CD4-positive, alpha-beta T cell (primary cell): ENCODE data around the gene ARHGAP10. TPM values are rescaled to one million over a fixed set of nuclear protein-coding genes. Genes with fewer than 3 reads are reported as not detected.

ENCODE experiments used
- ATAC-seq: fragments of 200-7000 bp; cut with Tn5 transposase; one replicate; pipeline ENCODE4 v1.10.0; 2022; ENCODE audit warnings: mild to moderate bottlenecking; ENCODE audit not compliant: poor library complexity
- CTCF ChIA-PET: fragments of 350-600 bp; sonication (Branson Sonifier 250); formaldehyde crosslinking; loops from one replicate; lab custom pipeline; 2021; ENCODE audit warnings: antibody characterized with exemption, inconsistent platforms; lab: Charles Lee
- POLR2A ChIA-PET: fragments of 350-600 bp; sonication (Branson Sonifier 250); formaldehyde crosslinking; loops from one replicate; lab custom pipeline; 2021; ENCODE audit warnings: antibody characterized with exemption, inconsistent platforms; lab: Charles Lee
- DNase-seq, 14 experiments: peaks; one replicate each; pipeline ENCODE4 v3.0.0-alpha.2; 2013 to 2020; ENCODE audit warnings: mixed read lengths in 2 of 14
- H3K27ac ChIP-seq, 2 donors: one replicate each; pipeline versions ENCODE4 v1.5.1 to v1.7.0; 2013; ENCODE audit warnings: low read length in 2 of 2, low read depth in 1 of 2, mild to moderate bottlenecking in 1 of 2
- H3K27me3 ChIP-seq, 2 experiments: 1 replicate in 1 of 2; 2 replicates in 1 of 2; pipeline versions ENCODE4 v1.6.1 to v1.7.0; 2013; ENCODE audit warnings: low read length in 2 of 2, control low read depth in 1 of 2, mild to moderate bottlenecking in 1 of 2, moderate library complexity in 1 of 2; ENCODE audit not compliant: insufficient read depth in 2 of 2, control insufficient read depth in 1 of 2
- H3K36me3 ChIP-seq: one replicate; pipeline ENCODE4 v1.6.1; 2013; ENCODE audit warnings: low read length, control low read depth; ENCODE audit not compliant: insufficient read depth
- H3K4me1 ChIP-seq: one replicate; pipeline ENCODE4 v1.6.1; 2013; ENCODE audit warnings: low read length, control low read depth; ENCODE audit not compliant: insufficient read depth
- H3K4me3 ChIP-seq: one replicate; pipeline ENCODE4 v1.5.1; 2013; ENCODE audit warnings: mild to moderate bottlenecking, low read length, moderate library complexity
- H3K9me3 ChIP-seq, 2 experiments: 1 replicate in 1 of 2; 2 replicates in 1 of 2; pipeline versions ENCODE4 v1.6.1 to v1.7.0; 2013; ENCODE audit warnings: low read length in 2 of 2, mild to moderate bottlenecking in 2 of 2, control low read depth in 1 of 2, moderate library complexity in 1 of 2; ENCODE audit not compliant: control insufficient read depth in 1 of 2, insufficient read depth in 1 of 2
- H3K27ac Mint-ChIP-seq: one replicate; pipeline ENCODE4 v1.8.0; 2020; ENCODE audit warnings: mixed read lengths
- H3K27me3 Mint-ChIP-seq: one replicate; pipeline ENCODE4 v1.8.0; 2021; ENCODE audit warnings: mixed read lengths
- H3K36me3 Mint-ChIP-seq: one replicate; pipeline ENCODE4 v1.8.0; 2021; ENCODE audit warnings: low read depth, mixed read lengths
- H3K4me1 Mint-ChIP-seq: one replicate; pipeline ENCODE4 v1.8.0; 2021; ENCODE audit warnings: low read depth, mixed read lengths
- H3K4me3 Mint-ChIP-seq: one replicate; pipeline ENCODE4 v1.8.0; 2020; ENCODE audit warnings: mild to moderate bottlenecking, mixed read lengths
- H3K9me3 Mint-ChIP-seq: one replicate; pipeline ENCODE4 v1.8.0; 2020; ENCODE audit warnings: mixed read lengths
- CTCF ChIP-seq: fragments of 200-600 bp; IDR thresholded peaks from one replicate; pipeline ENCODE4 v1.8.0; 2022; ENCODE audit warnings: antibody characterized with exemption, mild to moderate bottlenecking
- intact Hi-C, 2 experiments: fragments of 100-400 bp; cut with DNase I in 1 of 2; cut with micrococcal nuclease in 1 of 2; formaldehyde crosslinking; loops; one replicate each; pipeline versions ENCODE4 v1.15.1 to v1.9.0; 2023 to 2025; cut with DNase I, micrococcal nuclease
- total RNA-seq, 174 experiments: library from RNA in 2 of 174; stranded (reverse) in 2 of 174; gene quantifications; one replicate each; pipeline ENCODE4 v1.2.3 and lab custom pipeline; 2021 to 2026

The ARHGAP10 gene
- total RNA-seq, 2 experiments from 2014 or later = 5.6 to 5.7 TPM

- Histone ChIP-seq H3K27ac (no peak overlapping the region), H3K27me3 (no peaks in the 10 kb centered on the region), H3K9me3 (no peaks in the 10 kb centered on the region), H3K4me1 (peaks cover 2% of the 10 kb centered on the region), H3K36me3 (peaks cover 4% of the 10 kb centered on the region), H3K4me3 (no peak overlapping the region)
- H3K27me3 Mint-ChIP-seq = no peaks in the 10 kb centered on the region
- intact Hi-C loops = no loop called here
- H3K4me3 Mint-ChIP-seq = no peak overlapping the region
- TF ChIP-seq CTCF = no peak
- no peak for ATAC-seq
- H3K9me3 Mint-ChIP-seq = no peaks in the 10 kb centered on the region
- no peak for DNase-seq
- CTCF ChIA-PET = interaction anchor here (0.7 to 1.2 kb wide), 4 partner anchors 22 to 943 kb away, joined by 3 read pairs; no protein-coding TSS in a partner anchor
- POLR2A ChIA-PET = no interaction called here
- peaks cover 5% of the 10 kb centered on the region for H3K4me1 Mint-ChIP-seq
- no peaks in the 10 kb centered on the region for H3K36me3 Mint-ChIP-seq
- no peak overlapping the region for H3K27ac Mint-ChIP-seq
Observed at GRCh38 chr4:147820975-147821374, 89.1 kb downstream of the ARHGAP10 start.

GRCh38 chr4:147821555-147821954 lies 89.7 kb downstream of the ARHGAP10 start:
- H3K9me3 Mint-ChIP-seq = no peaks in the 10 kb centered on the region
- no peak overlapping the region for H3K4me3 Mint-ChIP-seq
- peaks cover under 1% of the 10 kb centered on the region for H3K36me3 Mint-ChIP-seq
- no peaks in the 10 kb centered on the region for H3K4me1 ChIP-seq
- H3K4me1 Mint-ChIP-seq = no peaks in the 10 kb centered on the region
- no peaks in the 10 kb centered on the region for H3K9me3 ChIP-seq
- intact Hi-C loops = no loop called here
- POLR2A ChIA-PET = no interaction called here
- no peak for ATAC-seq
- no peak for TF ChIP-seq CTCF
- H3K36me3 ChIP-seq = peaks cover 6% of the 10 kb centered on the region
- H3K27ac Mint-ChIP-seq = no peak overlapping the region
- DNase-seq = peak in 1 of 14 experiments; percentile 27
- no peak overlapping the region for H3K27ac ChIP-seq
- H3K27me3 ChIP-seq = no peaks in the 10 kb centered on the region
- no peaks in the 10 kb centered on the region for H3K27me3 Mint-ChIP-seq
- no peak overlapping the region for H3K4me3 ChIP-seq
- CTCF ChIA-PET = interaction anchor here (1.2 kb wide), 1 partner anchor 45 kb away, joined by 3 read pairs; no protein-coding TSS in a partner anchor

GRCh38 chr4:147822128-147822527 lies 90.2 kb downstream of the ARHGAP10 start:
- ATAC-seq = no peak
- no peak for DNase-seq
- Histone ChIP-seq H3K27ac (no peak overlapping the region), H3K27me3 (no peaks in the 10 kb centered on the region), H3K4me1 (no peaks in the 10 kb centered on the region), H3K9me3 (no peaks in the 10 kb centered on the region), H3K4me3 (no peak overlapping the region), H3K36me3 (peaks cover 6% of the 10 kb centered on the region)
- Mint-ChIP-seq H3K27ac (no peak overlapping the region), H3K4me1 (no peaks in the 10 kb centered on the region), H3K36me3 (peaks cover 5% of the 10 kb centered on the region), H3K4me3 (no peak overlapping the region), H3K27me3 (no peaks in the 10 kb centered on the region), H3K9me3 (no peaks in the 10 kb centered on the region)
- intact Hi-C loops = no loop called here
- ChIA-PET CTCF (interaction anchor here (0.6 to 1.2 kb wide), 2 partner anchors 11 to 45 kb away, joined by 3 read pairs; no protein-coding TSS in a partner anchor), POLR2A (no interaction called here)
- no peak for TF ChIP-seq CTCF
